GM21717 (cell line): ENCODE results near the gene CBY1.

Source experiments
- ATAC-seq: cut with Tn5 transposase; IDR thresholded peaks from one replicate; pipeline ENCODE4 v1.9.1; 2021; ENCODE audit warnings: mild to moderate bottlenecking, moderate library complexity; ENCODE audit not compliant: unreplicated experiment

The CBY1 gene

DNA sequence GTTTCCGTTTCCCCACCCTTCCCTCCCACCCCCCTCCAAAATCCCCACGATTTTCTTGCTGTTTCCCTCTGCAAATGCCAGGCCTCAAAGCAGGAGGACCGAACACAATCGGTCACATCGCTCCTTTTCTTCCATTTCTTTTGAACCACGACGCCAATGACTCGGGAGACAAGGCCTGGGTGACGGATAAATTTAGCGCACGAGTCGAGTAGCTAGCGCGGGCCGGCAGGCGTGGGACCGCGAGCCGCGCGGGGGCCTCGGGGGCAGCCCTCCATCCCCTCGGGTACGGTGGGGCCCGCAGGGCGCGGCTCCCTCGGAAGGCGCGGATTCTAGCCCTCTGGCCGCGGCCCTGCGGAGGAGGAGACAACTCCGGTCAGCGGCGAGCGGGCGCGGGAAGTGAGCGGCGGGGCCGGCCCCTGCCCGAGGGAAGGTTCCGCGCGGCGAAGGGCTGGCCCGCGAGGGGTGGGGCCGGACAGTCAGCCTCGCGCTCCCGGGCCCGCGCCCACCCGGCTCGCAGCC is 43.9 kb downstream of the CBY1 start:
- ATAC-seq = no peak

DNA sequence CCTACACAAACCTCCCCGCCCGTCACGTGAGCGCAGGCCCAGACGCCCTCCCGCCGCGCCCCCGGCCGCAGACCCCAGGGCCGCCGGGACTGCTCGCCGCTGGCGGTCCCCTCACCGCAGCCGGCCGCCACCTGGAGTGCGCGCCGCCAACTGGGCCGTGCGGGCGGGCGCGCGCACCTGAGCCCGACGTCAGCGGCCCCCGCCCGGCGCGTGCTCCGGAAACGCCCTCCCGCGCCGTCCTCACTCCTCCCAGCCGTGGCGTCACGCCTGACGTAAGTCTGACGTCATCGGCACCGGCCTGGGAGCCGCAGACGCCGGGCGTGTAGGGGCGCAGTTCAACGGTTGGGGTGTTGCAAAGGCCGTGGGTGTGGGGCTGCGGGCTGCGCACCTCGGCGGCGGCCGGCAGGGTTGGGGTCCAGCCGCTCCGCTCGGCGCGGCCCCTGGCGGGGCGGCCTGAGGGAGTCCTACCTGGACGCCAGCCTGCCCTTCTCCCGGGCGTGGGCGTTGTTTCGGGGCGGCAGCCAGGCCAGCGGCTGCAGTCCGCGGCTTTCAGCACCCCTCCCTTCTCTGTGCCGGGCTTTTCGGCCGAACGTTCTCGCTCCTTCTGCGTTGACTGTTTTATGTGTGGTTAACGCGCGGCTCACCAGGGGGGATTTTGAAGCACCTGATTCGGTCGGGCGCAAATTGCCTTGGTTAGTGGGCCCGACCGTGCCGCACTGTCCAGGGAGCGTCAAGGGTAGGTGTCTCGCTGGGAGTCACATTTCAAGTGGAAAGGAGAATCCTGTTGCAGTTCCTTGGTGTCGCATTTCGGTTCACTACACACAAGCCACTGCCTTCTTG is 44.6 kb downstream of the CBY1 start, which contains the start of gene JOSD1:
Gene JOSD1 (minus strand): TSS at position 155 of the 840 bp plus-strand sequence. CDS start 956 bp downstream, outside the sequence.
- ATAC-seq = peak; percentile 27

DNA sequence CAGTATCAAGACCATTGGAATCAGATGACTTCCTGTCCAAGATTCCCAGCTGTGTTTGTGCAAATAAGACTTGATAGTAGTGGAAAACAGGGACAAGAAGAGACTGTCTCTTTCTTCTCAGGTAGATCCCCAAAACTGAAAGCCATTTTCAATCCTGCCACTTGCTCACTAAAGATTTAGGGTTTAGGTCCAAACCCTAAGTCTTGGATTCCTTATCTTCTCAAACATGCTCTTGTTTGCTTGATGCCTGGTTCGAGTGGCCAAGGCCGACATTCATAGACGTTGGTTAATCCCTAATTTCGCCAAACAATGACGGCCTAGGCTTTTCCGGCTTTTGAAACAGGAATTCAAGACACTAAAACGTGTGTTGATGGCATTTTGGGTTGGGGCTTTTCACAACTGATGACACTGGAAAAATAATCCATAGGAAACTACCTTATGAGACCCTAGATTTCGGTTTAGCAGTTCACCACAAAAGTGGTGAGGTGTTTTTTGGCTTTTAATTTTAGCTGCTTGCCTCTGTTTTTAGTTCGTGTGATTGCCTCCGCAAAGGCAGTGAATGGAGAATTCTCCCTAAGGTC is 48.3 kb downstream of the CBY1 start:
- no peak for ATAC-seq

DNA sequence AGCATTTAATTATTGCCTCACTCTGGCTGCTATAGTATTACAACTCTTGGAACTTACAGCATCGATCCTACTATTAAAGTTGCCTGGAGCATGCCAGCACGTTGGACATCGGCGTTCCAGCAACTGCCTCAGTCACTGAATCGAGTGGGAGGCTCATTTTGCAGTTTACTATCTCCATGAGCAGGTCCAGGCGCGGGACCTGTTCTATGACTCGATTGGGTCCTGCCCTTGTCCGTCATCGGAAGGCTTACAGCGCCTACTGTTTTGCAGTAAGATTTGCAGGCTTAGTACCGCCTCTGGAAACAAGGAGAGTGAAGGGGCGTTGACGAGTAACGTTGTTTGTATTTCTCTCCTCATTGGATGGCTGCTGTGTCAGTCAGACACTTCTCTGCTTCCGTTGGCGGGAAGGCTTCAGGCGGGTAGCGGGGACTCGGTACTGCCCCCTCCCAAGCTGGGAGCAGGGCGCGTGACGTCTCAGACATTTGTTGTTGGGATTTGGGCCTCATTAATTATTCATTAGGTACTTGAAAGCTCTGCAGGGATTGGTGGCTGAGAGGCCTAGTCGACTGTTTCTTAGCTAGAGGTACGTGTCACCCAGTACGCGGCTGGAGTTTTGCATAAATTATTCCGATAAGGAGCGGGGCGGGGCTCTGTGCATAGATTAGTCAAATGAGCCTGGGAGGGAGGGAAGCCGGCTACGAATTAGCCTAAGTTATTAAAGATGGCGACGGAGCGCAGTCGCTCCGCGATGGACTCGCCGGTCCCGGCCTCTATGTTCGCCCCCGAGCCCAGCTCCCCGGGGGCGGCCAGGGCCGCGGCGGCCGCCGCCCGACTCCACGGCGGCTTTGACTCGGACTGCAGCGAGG is 49.0 kb downstream of the CBY1 start, which contains the start of gene GTPBP1:
Gene GTPBP1 (plus strand): TSS at position 710 of the 866 bp plus-strand sequence. CDS start 12 bp downstream, at position 722.
- peak; percentile 65 for ATAC-seq

DNA sequence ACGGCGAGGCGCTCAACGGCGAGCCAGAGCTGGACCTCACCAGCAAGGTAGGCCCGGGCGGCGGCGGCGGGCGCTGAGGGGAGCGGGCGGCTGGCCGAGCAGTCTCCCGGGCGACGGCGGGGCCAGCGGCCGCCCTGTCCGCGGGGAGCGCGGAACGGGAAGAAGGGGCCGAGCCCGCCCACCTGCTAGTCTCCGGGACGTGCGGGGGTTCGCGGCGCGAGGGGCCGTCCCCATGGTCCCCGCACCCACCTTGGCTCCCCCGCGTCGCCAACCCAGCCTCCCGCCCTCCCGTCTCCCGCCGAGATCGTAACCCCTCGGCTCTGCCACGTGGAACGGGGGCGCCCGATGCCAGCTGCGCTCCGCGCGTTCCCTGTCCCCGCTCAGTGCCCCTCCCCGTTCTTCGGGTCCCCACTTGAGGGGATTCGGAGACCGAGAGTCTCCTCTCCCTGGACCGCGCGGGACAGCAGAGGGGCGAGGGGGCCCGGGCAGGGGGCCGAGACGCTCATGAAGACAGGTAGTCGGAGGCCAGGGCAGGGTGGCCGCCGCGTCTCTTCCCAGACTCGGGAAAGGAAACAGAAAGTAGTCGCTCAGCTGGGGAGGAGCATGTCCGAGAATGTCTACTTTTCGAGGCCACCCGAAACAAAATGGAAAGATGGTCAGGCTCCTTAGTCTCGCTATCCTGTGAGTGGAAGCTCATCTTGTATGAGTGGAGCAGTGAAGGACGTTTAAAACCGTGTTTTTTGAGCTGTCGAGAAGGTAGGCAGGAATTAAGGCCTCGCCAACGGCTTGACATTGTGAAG is 49.9 kb downstream of the CBY1 start:
- peak; percentile 7 for ATAC-seq

- no peak for ATAC-seq
Measured at GRCh38 chr22:38706901-38707195, 50.4 kb downstream of the CBY1 start.

DNA sequence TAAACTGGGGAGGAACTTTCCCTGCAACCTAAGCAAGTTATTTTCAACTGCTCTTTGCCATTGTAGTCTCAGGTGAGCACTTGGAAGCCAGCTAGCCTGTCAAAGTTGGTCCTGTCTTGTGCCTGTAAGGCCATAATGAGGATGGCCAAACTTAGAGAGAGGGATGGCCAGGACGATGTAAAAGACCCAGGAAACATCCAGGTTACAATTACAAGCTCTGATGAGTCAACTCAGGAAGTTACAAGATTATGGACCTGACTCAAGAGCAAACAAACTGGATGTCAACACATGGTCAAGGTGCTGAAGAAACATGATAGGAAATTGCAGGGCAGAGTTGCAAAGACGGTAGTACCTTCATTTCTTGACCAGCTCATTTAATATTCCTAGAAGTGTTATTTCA is 50.9 kb downstream of the CBY1 start:
- ATAC-seq = no peak

GRCh38 chr22:38707984-38708383 is 51.5 kb downstream of the CBY1 start:
- ATAC-seq = no peak

- no peak for ATAC-seq
Measured at GRCh38 chr22:38709306-38709705, 52.9 kb downstream of the CBY1 start.

- ATAC-seq = no peak
Measured at GRCh38 chr22:38710351-38710750, 53.9 kb downstream of the CBY1 start.

DNA sequence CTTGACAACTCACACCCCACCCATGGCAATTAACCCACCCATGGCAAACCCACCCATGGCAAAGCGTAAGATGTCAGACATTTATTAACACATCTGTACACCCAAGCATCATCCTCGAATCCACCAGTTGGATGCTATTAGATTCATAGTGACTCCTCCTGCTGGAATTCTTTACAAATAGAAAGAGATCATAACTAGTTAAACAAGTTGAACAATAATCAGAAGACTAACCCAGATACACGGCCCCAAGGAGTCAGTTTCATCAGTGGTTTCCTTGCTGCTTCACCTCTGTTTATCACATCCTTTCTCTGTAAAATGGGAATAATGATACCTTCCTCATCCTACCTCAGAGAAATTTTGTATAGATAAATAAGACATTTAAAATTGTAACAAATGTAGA is 54.4 kb downstream of the CBY1 start:
- ATAC-seq = no peak

GRCh38 chr22:38712486-38713207 is 56.2 kb downstream of the CBY1 start:
- no peak for ATAC-seq

GRCh38 chr22:38713921-38714320 is 57.5 kb downstream of the CBY1 start:
- ATAC-seq = no peak

DNA sequence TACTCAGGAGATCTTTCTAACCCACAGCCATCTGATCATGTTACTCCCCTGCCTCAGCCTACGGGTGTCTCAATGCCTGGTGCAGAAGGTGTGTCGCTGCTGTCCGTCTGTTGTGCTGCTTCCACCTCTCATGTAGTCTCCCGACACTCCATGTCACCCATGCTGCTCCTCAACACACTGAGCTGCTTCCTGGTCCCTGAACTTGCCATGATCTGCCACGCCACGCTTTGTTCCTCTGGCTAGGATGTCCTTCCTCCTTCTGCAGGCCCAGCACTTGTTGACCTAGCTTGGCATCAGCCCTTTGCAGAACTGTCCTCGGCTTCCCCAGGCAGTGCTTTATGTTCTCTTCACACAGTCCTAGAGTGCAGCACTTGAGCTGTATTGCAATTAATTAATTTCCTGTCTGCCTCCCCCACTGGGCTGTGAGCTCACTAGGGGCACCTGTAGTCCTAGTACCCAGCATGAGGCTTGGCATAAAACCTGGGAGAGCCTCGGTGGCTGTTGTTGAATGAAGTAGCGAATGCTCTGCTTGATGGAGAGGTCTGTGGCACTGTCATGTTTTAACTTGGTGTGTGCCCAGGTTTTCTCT is 58.8 kb downstream of the CBY1 start:
- no peak for ATAC-seq

- ATAC-seq = no peak
Measured at GRCh38 chr22:38715852-38716251, 59.4 kb downstream of the CBY1 start.

- ATAC-seq = no peak
Measured at GRCh38 chr22:38716271-38716670, 59.8 kb downstream of the CBY1 start.

DNA sequence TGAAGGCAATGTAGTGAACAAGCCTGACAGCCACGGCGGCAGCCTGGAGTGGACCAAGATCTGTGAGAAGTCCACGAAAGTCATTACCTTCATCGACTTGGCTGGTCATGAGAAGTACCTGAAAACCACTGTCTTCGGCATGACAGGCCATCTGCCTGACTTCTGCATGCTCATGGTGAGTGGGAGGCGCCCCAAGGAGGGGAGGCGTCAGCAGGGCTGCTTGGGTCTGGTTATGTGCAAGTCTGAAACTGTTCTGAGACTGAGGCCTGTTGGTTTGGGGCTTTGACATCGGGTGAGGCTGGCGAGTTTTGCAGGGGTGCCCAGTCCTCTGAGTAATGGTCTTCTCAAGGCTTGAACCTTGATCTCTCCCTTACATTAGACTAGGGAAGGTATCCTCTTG is 60.4 kb downstream of the CBY1 start:
- no peak for ATAC-seq

DNA sequence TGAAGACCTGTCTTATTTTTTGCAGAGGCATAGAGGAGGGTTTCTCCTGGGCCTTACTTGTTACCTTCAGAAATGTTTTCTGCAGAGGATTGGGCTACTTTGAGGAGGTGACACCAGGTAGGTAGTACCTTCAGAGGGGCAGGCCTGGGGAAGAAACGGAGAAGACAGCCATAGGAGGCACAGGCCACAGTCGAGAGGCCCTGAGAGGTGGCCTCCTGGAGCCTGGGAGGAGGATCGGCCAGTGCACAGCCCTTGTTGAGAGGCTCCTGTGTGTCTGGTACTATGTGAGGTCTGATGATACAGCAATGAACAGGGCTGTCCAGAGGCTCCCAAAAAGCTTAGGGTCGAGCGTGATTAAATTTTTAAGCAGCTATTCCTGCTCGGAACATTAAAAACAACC is 60.8 kb downstream of the CBY1 start:
- no peak for ATAC-seq

GRCh38 chr22:38718414-38718813 is 62.0 kb downstream of the CBY1 start:
- no peak for ATAC-seq
